H1 (cell line): ENCODE data around the gene IL12B. TPM values are rescaled to one million over a fixed set of nuclear protein-coding genes. Genes with fewer than 3 reads are reported as not detected.

Source experiments
- BACH1 ChIP-seq: IDR thresholded peaks from 2 replicates; pipeline ENCODE4 v1.6.1; 2012; ENCODE audit warnings: low read length, improper control_type of control experiment
- CEBPB ChIP-seq: IDR thresholded peaks from 2 replicates; pipeline ENCODE4 v1.6.1; 2012; ENCODE audit warnings: low read depth, low read length
- JUN ChIP-seq: IDR thresholded peaks from 2 replicates; pipeline ENCODE4 v1.6.1; 2011; ENCODE audit warnings: low read depth, mild to moderate bottlenecking, improper control_type of control experiment, low read length
- MAFK ChIP-seq: IDR thresholded peaks from 2 replicates; pipeline ENCODE4 v1.6.1; 2012; ENCODE audit warnings: low read depth, mild to moderate bottlenecking, improper control_type of control experiment, low read length
- MAX ChIP-seq: IDR thresholded peaks from 2 replicates; pipeline ENCODE4 v1.6.1; 2012; ENCODE audit warnings: inconsistent platforms
- SP2 ChIP-seq: IDR thresholded peaks from 2 replicates; pipeline ENCODE4 v1.6.1; 2012; ENCODE audit warnings: mild to moderate bottlenecking, low read length, inconsistent platforms
- polyA plus RNA-seq, 7 experiments: library from polyadenylated mRNA; depleted of rRNA in 3 of 7; stranded (reverse) in 5 of 7; unstranded in 2 of 7; fragments of >200 nt in 5 of 7; fragments of 200-250 nt in 2 of 7; gene quantifications; 1 replicate in 5 of 7; 2 replicates in 1 of 7; 4 replicates in 1 of 7; pipeline versions ENCODE4 v1.2.1 to v1.2.3, GENCODE V29; 2011 to 2013; ENCODE audit warnings: missing spikeins in 2 of 7, mixed read lengths in 2 of 7
- total RNA-seq: library from RNA; stranded (reverse); fragmentation: NEBNext Ultra II Directional; extraction: Animal tissue kit (Norgen Biotek cat#: 25700); gene quantifications from 2 replicates; pipeline ENCODE4 v1.2.1, GENCODE V29; 2021
- TF ChIP-seq, protein P1 (sequence below): IDR thresholded peaks from 2 replicates; pipeline ENCODE4 v1.6.1; 2012; ENCODE audit warnings: low read length, inconsistent platforms

IL12B gene
- total and polyA plus RNA-seq, 2 of the 8 experiments (the other 6 are each of a cell fraction or from before 2014, with no cell fraction given) = not detected

GRCh38 chr5:159319363-159319762 lies 10.9 kb downstream of the IL12B start (continued):
- TF ChIP-seq, protein P1, sequence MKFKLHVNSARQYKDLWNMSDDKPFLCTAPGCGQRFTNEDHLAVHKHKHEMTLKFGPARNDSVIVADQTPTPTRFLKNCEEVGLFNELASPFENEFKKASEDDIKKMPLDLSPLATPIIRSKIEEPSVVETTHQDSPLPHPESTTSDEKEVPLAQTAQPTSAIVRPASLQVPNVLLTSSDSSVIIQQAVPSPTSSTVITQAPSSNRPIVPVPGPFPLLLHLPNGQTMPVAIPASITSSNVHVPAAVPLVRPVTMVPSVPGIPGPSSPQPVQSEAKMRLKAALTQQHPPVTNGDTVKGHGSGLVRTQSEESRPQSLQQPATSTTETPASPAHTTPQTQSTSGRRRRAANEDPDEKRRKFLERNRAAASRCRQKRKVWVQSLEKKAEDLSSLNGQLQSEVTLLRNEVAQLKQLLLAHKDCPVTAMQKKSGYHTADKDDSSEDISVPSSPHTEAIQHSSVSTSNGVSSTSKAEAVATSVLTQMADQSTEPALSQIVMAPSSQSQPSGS = no peak
- TF ChIP-seq SP2 (no peak), BACH1 (no peak), CEBPB (no peak), MAX (no peak), MAFK (no peak), JUN (no peak)
